HL-60 (cell line): Measurements from ENCODE around the gene ZBTB7C.

Experiments
- REST ChIP-seq: IDR thresholded peaks from 2 replicates; pipeline ENCODE4 v1.6.1; 2012; ENCODE audit warnings: low read depth; ENCODE audit not compliant: insufficient replicate concordance
- SPI1 ChIP-seq: IDR thresholded peaks from 2 replicates; pipeline ENCODE4 v1.6.1; 2012; ENCODE audit warnings: low read depth, mild to moderate bottlenecking, borderline replicate concordance
- TF ChIP-seq, protein P1 (sequence below): IDR thresholded peaks from one replicate; pipeline ENCODE4 v1.5.1; 2011; ENCODE audit warnings: low read length, control low read depth, inconsistent platforms; ENCODE audit not compliant: insufficient read depth

DNA sequence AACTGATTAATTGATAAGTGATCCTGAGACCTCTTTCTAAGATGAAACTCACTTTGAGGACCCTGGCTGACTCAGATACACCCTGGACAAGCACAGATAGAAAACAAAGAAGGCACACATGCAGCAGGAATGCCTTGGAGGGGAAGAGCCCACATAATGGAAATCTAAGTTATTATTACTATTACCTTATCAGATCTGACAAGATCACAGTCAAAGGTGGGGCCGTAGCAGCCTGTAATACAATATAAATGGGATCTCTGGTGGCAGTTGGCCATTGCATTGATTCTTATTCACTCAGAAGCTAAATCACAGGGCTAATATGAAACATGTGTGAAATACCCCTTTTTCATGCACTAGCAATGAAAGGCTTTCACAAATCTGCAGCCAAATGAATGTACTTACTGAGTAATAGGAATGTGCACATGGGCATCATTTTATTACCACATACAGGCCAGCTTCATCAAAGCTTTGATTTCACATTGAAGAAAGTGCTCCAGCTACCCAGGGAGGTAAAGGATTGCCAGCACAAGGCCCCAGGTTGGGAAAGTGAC lies 84.0 kb downstream of the ZBTB7C start:
- TF ChIP-seq, protein P1, sequence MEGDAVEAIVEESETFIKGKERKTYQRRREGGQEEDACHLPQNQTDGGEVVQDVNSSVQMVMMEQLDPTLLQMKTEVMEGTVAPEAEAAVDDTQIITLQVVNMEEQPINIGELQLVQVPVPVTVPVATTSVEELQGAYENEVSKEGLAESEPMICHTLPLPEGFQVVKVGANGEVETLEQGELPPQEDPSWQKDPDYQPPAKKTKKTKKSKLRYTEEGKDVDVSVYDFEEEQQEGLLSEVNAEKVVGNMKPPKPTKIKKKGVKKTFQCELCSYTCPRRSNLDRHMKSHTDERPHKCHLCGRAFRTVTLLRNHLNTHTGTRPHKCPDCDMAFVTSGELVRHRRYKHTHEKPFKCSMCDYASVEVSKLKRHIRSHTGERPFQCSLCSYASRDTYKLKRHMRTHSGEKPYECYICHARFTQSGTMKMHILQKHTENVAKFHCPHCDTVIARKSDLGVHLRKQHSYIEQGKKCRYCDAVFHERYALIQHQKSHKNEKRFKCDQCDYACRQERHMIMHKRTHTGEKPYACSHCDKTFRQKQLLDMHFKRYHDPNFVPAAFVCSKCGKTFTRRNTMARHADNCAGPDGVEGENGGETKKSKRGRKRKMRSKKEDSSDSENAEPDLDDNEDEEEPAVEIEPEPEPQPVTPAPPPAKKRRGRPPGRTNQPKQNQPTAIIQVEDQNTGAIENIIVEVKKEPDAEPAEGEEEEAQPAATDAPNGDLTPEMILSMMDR = no peak
- no peak for TF ChIP-seq SPI1
- no peak for TF ChIP-seq REST
